WTC11 (cell line): ENCODE data around the gene HUS1. TPM values are rescaled to one million over a fixed set of nuclear protein-coding genes. Genes with fewer than 3 reads are reported as not detected.

Experiments
- ATAC-seq: fragments of 200-7000 bp; cut with Tn5 transposase; 2 replicates; pipeline ENCODE4 v1.10.0; 2021; ENCODE audit warnings: mild to moderate bottlenecking, moderate library complexity
- CTCF ChIA-PET: fragments of 300-600 bp; sonication (Branson Sonifier 250); formaldehyde crosslinking; loops from one replicate; lab custom pipeline; 2021; ENCODE audit warnings: antibody characterized with exemption; lab: Charles Lee
- POLR2A ChIA-PET: fragments of 350-600 bp; sonication (Branson Sonifier 250); formaldehyde crosslinking; loops from one replicate; lab custom pipeline; 2021; ENCODE audit warnings: antibody characterized with exemption; lab: Charles Lee
- DNase-seq: peaks from one replicate; pipeline ENCODE4 v3.0.0; 2021; ENCODE audit warnings: low spot score
- H3K27ac Mint-ChIP-seq: 2 replicates; pipeline ENCODE4 v1.8.0; 2021; ENCODE audit warnings: mixed read lengths
- H3K27me3 Mint-ChIP-seq: 2 replicates; pipeline ENCODE4 v1.8.0; 2021; ENCODE audit warnings: low read depth, mild to moderate bottlenecking, moderate library complexity, mixed read lengths
- H3K36me3 Mint-ChIP-seq: 2 replicates; pipeline ENCODE4 v1.8.0; 2021; ENCODE audit warnings: mixed read lengths
- H3K4me1 Mint-ChIP-seq: 2 replicates; pipeline ENCODE4 v1.8.0; 2022; ENCODE audit warnings: mixed read lengths
- H3K4me3 Mint-ChIP-seq: 2 replicates; pipeline ENCODE4 v1.8.0; 2021; ENCODE audit warnings: mild to moderate bottlenecking, moderate library complexity, mixed read lengths
- H3K9me3 Mint-ChIP-seq: 2 replicates; pipeline ENCODE4 v1.8.0; 2021; ENCODE audit warnings: mixed read lengths
- FOXP1 ChIP-seq: sonication (generic); formaldehyde crosslinking; IDR thresholded peaks from 2 replicates; pipeline ENCODE4 v1.8.0; 2022; ENCODE audit warnings: missing genetic modification reagents, mild to moderate bottlenecking, moderate library complexity, borderline replicate concordance
- FOXP4 ChIP-seq: sonication (generic); formaldehyde crosslinking; IDR thresholded peaks from 2 replicates; pipeline ENCODE4 v1.8.0; 2022; ENCODE audit warnings: mild to moderate bottlenecking, missing genetic modification reagents
- MAX ChIP-seq: sonication (generic); formaldehyde crosslinking; IDR thresholded peaks from 2 replicates; pipeline ENCODE4 v1.8.0; 2022; ENCODE audit warnings: mild to moderate bottlenecking, missing genetic modification reagents
- MXD4 ChIP-seq: fragments of 250-450 bp; sonication (Bioruptor Pico); IDR thresholded peaks from 2 replicates; pipeline ENCODE4 v1.8.0; 2021; ENCODE audit warnings: mild to moderate bottlenecking, moderate library complexity, borderline replicate concordance
- MYBL2 ChIP-seq: sonication (generic); formaldehyde crosslinking; IDR thresholded peaks from 2 replicates; pipeline ENCODE4 v1.8.1; 2023; ENCODE audit warnings: mild to moderate bottlenecking, moderate library complexity, missing genetic modification reagents
- NFE2L1 ChIP-seq: sonication (generic); formaldehyde crosslinking; IDR thresholded peaks from 2 replicates; pipeline ENCODE4 v1.8.1; 2023; ENCODE audit warnings: missing genetic modification reagents
- NFYB ChIP-seq: sonication (generic); formaldehyde crosslinking; conservative IDR thresholded peaks from 2 replicates; pipeline ENCODE4 v1.8.0; 2022; ENCODE audit warnings: low read depth, missing genetic modification reagents
- NR3C1 ChIP-seq: sonication (generic); formaldehyde crosslinking; conservative IDR thresholded peaks from 2 replicates; pipeline ENCODE4 v1.8.1; 2023; ENCODE audit warnings: low read depth, mild to moderate bottlenecking, missing genetic modification reagents
- OVOL2 ChIP-seq: fragments of 250-450 bp; sonication (Bioruptor Pico); IDR thresholded peaks from 2 replicates; pipeline ENCODE4 v1.9.0; 2021; ENCODE audit warnings: mild to moderate bottlenecking, borderline replicate concordance
- RELA ChIP-seq: sonication (generic); formaldehyde crosslinking; IDR thresholded peaks from 2 replicates; pipeline ENCODE4 v1.8.1; 2022; ENCODE audit warnings: missing genetic modification reagents, mild to moderate bottlenecking, borderline replicate concordance
- SMAD3 ChIP-seq: sonication (generic); formaldehyde crosslinking; IDR thresholded peaks from 2 replicates; pipeline ENCODE4 v1.8.0; 2022; ENCODE audit warnings: missing genetic modification reagents, mild to moderate bottlenecking, borderline replicate concordance
- SMAD4 ChIP-seq: sonication (generic); formaldehyde crosslinking; IDR thresholded peaks from 2 replicates; pipeline ENCODE4 v1.8.0; 2022; ENCODE audit warnings: mild to moderate bottlenecking, missing genetic modification reagents
- ZBTB21 ChIP-seq: sonication (generic); formaldehyde crosslinking; IDR thresholded peaks from 2 replicates; pipeline ENCODE4 v1.8.1; 2023; ENCODE audit warnings: mild to moderate bottlenecking, missing genetic modification reagents, borderline replicate concordance
- ZNF396 ChIP-seq: fragments of 250-450 bp; sonication (Bioruptor Pico); IDR thresholded peaks from 2 replicates; pipeline ENCODE4 v1.8.0; 2021; ENCODE audit warnings: mild to moderate bottlenecking, moderate library complexity, borderline replicate concordance
- total RNA-seq: library from RNA; stranded (reverse); gene quantifications from 3 replicates; pipeline ENCODE4 v1.2.3, GENCODE V29; 2021
- TF ChIP-seq, protein P1 (sequence below): fragments of 250-450 bp; sonication (Bioruptor Pico); IDR thresholded peaks from 2 replicates; pipeline ENCODE4 v1.8.0; 2021; ENCODE audit warnings: mild to moderate bottlenecking
- TF ChIP-seq, protein P2 (sequence below): sonication (generic); formaldehyde crosslinking; IDR thresholded peaks from 2 replicates; pipeline ENCODE4 v1.8.0; 2023; ENCODE audit warnings: missing genetic modification reagents
- TF ChIP-seq, protein P3 (sequence below): sonication (generic); formaldehyde crosslinking; IDR thresholded peaks from 2 replicates; pipeline ENCODE4 v1.8.1; 2022; ENCODE audit warnings: low read depth, mild to moderate bottlenecking, moderate library complexity, missing genetic modification reagents, borderline replicate concordance
- TF ChIP-seq, protein P4 (sequence below): sonication (generic); formaldehyde crosslinking; conservative IDR thresholded peaks from 2 replicates; pipeline ENCODE4 v1.8.1; 2022; ENCODE audit warnings: mild to moderate bottlenecking, missing genetic modification reagents
- TF ChIP-seq, protein P5 (sequence below): sonication (generic); formaldehyde crosslinking; IDR thresholded peaks from 2 replicates; pipeline ENCODE4 v1.8.0; 2022; ENCODE audit warnings: mild to moderate bottlenecking, missing genetic modification reagents

Gene HUS1
- total RNA-seq, 1 experiment from 2014 or later: 33.4 TPM

GRCh38 chr7:47967123-47967522 is 12.3 kb downstream of the HUS1 start:
- H3K36me3 Mint-ChIP-seq: peaks cover 87% of the 10 kb centered on the region
- DNase-seq: no peak
- no peak overlapping the region for H3K27ac Mint-ChIP-seq
- no peaks in the 10 kb centered on the region for H3K9me3 Mint-ChIP-seq
- TF ChIP-seq NFYB (CRISPR knock-in tag) (no peak), MYBL2 (no peak), OVOL2 (no peak), SMAD3 (CRISPR knock-in tag) (no peak), FOXP4 (no peak), MXD4 (CRISPR knock-in tag) (no peak), SMAD4 (CRISPR knock-in tag) (no peak)
- TF ChIP-seq, protein P1, sequence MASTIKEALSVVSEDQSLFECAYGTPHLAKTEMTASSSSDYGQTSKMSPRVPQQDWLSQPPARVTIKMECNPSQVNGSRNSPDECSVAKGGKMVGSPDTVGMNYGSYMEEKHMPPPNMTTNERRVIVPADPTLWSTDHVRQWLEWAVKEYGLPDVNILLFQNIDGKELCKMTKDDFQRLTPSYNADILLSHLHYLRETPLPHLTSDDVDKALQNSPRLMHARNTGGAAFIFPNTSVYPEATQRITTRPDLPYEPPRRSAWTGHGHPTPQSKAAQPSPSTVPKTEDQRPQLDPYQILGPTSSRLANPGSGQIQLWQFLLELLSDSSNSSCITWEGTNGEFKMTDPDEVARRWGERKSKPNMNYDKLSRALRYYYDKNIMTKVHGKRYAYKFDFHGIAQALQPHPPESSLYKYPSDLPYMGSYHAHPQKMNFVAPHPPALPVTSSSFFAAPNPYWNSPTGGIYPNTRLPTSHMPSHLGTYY: no peak
- TF ChIP-seq, protein P2, sequence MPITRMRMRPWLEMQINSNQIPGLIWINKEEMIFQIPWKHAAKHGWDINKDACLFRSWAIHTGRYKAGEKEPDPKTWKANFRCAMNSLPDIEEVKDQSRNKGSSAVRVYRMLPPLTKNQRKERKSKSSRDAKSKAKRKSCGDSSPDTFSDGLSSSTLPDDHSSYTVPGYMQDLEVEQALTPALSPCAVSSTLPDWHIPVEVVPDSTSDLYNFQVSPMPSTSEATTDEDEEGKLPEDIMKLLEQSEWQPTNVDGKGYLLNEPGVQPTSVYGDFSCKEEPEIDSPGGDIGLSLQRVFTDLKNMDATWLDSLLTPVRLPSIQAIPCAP (CRISPR knock-in tag): no peak
- TF ChIP-seq, protein P3, sequence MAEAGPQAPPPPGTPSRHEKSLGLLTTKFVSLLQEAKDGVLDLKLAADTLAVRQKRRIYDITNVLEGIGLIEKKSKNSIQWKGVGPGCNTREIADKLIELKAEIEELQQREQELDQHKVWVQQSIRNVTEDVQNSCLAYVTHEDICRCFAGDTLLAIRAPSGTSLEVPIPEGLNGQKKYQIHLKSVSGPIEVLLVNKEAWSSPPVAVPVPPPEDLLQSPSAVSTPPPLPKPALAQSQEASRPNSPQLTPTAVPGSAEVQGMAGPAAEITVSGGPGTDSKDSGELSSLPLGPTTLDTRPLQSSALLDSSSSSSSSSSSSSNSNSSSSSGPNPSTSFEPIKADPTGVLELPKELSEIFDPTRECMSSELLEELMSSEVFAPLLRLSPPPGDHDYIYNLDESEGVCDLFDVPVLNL: no peak
- TF ChIP-seq, all 79 proteins: peak for 0
- ChIA-PET CTCF (no interaction called here), POLR2A (interaction anchor here (0.6 kb wide), 1 partner anchor 21 kb away, joined by 3 read pairs; no protein-coding TSS in a partner anchor)
- Mint-ChIP-seq H3K4me3 (no peak overlapping the region), H3K4me1 (peaks cover 17% of the 10 kb centered on the region), H3K27me3 (no peaks in the 10 kb centered on the region)
- no peak for ATAC-seq

GRCh38 chr7:47965456-47965855 is 14.0 kb downstream of the HUS1 start:
- TF ChIP-seq RELA (CRISPR knock-in tag): no peak
- TF ChIP-seq FOXP1: no peak
- TF ChIP-seq ZBTB21 (CRISPR knock-in tag): no peak
- TF ChIP-seq NR3C1 (CRISPR knock-in tag): no peak
- no peak for TF ChIP-seq NFE2L1
- no peak for TF ChIP-seq MAX
- TF ChIP-seq, protein P4, sequence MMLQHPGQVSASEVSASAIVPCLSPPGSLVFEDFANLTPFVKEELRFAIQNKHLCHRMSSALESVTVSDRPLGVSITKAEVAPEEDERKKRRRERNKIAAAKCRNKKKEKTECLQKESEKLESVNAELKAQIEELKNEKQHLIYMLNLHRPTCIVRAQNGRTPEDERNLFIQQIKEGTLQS (CRISPR knock-in tag): no peak
- no peak for TF ChIP-seq ZNF396 (CRISPR knock-in tag)
- TF ChIP-seq, protein P5, sequence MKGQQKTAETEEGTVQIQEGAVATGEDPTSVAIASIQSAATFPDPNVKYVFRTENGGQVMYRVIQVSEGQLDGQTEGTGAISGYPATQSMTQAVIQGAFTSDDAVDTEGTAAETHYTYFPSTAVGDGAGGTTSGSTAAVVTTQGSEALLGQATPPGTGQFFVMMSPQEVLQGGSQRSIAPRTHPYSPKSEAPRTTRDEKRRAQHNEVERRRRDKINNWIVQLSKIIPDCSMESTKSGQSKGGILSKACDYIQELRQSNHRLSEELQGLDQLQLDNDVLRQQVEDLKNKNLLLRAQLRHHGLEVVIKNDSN: no peak
- TF ChIP-seq, all 79 proteins: peak for 0
- H3K4me1 Mint-ChIP-seq: peaks cover 17% of the 10 kb centered on the region
- no peak for DNase-seq
- no peaks in the 10 kb centered on the region for H3K27me3 Mint-ChIP-seq
- peaks cover 14% of the 10 kb centered on the region for H3K9me3 Mint-ChIP-seq
- no peak overlapping the region for H3K27ac Mint-ChIP-seq
- ATAC-seq: no peak
- CTCF ChIA-PET: no interaction called here
- peaks cover 93% of the 10 kb centered on the region for H3K36me3 Mint-ChIP-seq
- no peak overlapping the region for H3K4me3 Mint-ChIP-seq
- POLR2A ChIA-PET: no interaction called here
